ENCODE measurements around the gene HINT1.
"Not testable (repeated sequence)": the region's sequence is repeated elsewhere in the genome, so short reads cannot be mapped to it uniquely, and the experiment has no call there.

HINT1 gene

DNA sequence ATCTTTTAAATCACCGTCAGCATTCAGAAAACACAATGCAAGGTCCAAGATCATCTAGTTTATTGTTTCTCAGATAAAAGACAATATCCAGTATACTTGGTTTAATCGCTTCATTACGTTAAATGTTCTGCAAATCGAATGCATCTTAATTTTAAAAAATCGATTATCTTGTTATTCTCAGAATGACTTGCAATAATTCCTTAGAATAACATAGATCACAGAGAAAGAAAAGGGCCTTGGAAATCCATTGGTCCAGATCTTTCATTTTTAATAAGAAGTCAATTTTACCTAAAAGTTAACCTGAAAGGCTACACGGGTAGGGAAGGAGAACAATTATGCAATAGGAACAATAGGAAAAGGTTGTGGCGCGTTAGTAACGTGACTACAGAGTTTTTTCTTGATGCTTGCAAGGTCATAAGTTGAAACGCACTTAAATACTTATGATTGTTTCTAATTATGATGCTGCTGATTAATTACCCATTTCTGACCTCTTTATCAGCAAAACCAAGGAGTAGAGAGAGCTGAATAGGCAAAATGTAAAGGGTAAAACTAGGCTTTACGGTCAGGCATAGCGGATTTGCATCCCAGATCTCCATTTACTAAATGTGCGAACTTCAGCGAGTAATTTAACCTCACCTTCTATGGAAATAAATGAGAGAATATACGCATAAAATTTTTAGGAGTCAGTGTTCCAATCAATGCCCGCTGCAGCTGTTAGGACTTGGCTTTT, 4.9 kb upstream of the HINT1 start:
- no peak for DNase-seq

- DNase-seq = no peak
Measured at GRCh38 chr5:131167615-131168014, 2.6 kb upstream of the HINT1 start.

GRCh38 chr5:131164191-131165118, 601 bp downstream of the HINT1 start:
- peak; percentile 67 for DNase-seq

DNA sequence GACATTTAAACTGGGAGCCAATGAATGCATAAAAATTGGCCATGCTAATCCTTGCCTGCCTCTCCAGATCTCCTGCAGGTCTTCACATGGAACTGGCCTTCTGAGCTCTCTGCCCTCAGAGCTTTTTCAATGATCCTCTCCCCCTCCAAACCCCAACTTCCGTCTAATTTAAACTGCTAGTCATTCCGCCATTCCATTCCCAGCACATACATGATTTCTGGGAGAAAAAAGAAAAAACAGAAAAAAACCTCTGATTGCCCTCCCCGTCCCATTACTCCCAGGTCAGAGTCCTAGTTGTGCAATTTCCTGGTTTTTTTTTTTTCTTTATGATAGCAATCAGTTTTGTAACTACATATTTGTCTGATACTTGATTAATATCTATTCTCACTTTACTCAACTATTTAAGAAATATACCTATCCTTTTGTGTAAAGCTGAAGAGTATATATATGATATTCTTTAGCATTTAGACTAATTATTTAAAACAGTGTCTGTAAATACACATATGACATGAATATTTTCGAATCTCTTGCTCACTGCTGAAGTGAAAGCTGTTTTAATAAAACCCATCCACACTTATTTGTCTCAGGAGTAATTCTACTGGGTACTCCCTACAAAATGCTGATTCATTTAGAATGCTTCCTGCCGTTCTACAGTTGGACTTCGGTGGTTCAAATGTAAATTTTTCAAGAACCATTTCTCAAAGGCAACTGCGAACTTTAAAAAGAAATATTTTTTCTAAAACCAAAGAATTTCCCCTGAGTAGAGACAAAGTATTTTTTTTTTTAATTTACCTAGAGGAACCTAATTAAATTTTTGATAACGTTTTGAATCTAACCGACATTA, 1.6 kb downstream of the HINT1 start:
- no peak for DNase-seq

GRCh38 chr5:131160134-131160533, 4.9 kb downstream of the HINT1 start:
- DNase-seq = no peak

DNA sequence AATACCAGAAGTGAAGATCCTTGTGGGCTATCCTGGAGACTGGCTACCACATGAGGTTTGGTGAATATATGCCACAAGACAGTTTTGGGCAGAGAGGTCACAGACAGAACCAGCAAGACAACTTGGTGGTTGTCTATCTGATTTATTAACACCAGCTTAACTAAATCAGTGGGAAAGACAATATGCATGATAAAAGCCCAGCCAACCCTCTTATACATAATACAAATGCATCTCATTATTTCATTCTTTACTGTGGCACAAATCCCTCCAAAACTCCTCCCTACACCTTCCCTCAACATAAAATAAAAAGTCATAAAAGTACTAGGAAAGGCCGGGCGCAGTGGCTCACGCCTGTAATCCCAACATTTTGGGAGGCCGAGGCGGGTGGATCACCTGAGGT, 8.1 kb downstream of the HINT1 start:
- DNase-seq = no peak

DNA sequence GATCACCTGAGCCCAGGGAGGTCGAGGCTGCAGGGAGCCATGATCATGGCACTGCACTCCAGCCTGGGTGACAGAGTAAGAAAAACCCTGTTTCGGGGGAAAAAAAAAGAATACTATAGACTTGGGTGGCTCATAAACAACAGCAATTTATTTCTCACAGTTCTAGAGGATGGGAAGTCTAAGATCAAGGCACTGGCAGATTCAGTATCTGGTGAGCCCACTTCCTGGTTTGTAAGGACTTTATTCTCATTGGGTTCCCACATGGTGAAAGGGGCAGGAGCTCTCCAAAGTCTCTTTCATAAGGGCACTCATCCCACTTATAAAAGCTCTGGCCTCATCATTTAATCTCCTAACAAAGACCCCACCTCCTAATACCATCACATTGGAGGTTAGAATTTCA, 8.7 kb downstream of the HINT1 start:
- no peak for DNase-seq

GRCh38 chr5:131151216-131151615, 13.8 kb downstream of the HINT1 start:
- no peak for DNase-seq

GRCh38 chr5:131150408-131150807, 14.6 kb downstream of the HINT1 start:
- no peak for DNase-seq

DNA sequence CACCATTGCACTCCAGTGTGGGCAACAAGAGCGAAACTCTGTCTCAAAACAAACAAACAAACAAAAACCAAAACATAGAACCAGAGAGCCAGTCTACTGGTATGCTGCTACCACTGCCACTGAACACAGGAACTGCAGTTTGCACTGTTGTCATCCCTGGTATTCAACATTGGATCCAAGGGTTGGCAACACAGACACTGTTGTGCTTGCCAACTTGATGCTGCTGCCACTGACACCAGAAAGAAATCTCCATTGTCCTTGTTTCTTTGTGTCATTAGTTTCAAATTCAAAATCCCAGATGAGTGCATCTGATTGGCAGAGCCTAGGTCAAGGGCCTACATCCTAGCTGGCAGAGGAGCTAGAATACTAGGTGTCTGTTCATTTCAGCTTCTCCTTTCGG, 16.2 kb downstream of the HINT1 start:
- no peak for DNase-seq

GRCh38 chr5:131147258-131147657, 17.8 kb downstream of the HINT1 start:
- no peak for DNase-seq

GRCh38 chr5:131142970-131143617, 22.0 kb downstream of the HINT1 start:
- no peak for DNase-seq

- DNase-seq = no peak
Measured at GRCh38 chr5:131139321-131139720, 25.7 kb downstream of the HINT1 start.

- not testable (repeated sequence) for DNase-seq
Measured at GRCh38 chr5:131138406-131138805, 26.6 kb downstream of the HINT1 start.

GRCh38 chr5:131133091-131133490, 32.0 kb downstream of the HINT1 start:
- DNase-seq = not testable (repeated sequence)

DNA sequence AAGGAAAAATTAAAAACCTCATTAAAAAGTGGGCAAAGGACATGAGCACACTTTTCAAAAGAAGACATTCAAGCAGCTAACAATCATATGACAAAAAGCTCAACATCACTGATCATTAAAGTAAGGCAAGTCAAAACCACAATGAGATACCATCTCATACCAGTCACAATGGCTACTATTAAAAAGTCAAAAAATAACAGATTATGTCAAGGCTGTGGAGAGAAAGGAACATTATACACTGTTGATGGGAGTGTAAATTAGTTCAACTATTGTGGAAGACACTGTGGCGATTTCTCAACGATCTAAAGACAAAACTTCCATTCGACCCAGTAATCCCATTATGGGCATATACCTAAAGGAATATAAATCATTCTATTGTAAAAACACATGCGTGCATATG, 35.8 kb downstream of the HINT1 start:
- no peak for DNase-seq

DNA sequence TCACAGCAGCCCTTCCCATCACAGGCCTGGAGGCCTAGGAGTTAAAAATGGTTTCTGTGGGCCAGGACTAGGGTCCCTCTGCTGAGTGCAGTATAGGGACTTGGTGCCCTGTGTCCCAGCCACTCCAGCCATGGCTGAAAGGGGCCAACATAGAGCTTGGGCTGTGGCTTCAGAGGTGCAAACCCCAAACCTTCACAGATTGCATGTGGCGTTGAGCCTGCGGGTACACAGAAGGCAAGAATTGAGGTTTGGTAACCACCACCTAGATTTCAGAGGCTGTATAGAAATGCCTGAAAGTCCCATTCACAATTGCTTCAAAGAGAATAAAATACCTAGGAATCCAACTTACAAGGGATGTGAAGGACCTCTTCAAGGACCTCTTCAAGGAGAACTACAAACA, 37.8 kb downstream of the HINT1 start:
- not testable (repeated sequence) for DNase-seq

GRCh38 chr5:131114754-131115153, 50.3 kb downstream of the HINT1 start:
- DNase-seq = no peak

GRCh38 chr5:131112424-131112823, 52.6 kb downstream of the HINT1 start:
- DNase-seq = no peak

DNA sequence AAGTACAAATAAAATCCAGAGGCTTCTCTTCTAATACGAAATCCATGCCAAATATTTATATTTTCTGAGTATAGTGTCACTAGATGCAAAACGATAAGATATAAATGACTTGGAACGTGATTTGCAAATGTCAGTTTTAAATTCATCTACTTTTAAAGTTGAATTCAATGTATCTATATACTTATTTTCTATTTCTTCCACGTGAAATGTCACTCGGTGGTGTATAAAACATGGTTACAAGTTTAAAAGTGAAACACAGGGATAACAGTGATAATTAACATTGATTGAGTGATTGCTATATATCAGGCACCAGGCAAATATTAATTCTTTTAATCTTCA, 54.8 kb downstream of the HINT1 start:
- no peak for DNase-seq

DNA sequence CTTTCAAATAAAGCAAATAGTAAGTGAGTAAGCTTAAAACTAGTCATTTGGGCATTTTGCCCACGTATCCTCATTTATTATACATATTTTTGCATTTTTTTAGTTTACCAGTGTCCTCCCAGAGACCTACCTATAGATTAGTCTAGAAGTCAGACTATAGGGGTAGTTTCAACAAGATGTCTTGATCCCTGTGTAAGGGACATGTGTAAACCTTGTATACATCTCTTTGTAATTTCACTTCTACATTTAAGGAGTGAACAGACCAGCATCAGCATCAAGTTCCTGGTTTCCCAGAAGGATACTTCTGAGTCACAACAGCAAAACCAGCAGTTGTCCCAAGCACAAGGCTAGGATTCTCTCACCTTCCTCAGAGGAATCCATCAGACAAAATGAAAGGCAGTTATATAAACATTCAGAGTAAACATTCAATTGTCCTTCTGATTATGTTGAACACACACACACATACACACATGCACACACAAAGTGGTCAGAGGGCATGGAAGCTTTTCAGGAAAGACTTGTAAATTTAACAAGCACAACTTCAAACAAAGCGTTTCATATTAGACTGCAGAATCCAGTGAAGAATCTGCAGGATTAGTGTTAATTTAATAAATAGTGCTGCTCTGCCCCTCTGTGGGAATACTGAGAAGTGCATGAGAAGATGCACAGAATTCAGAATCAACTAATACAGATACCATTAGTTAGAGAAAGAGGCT, 55.4 kb downstream of the HINT1 start:
- no peak for DNase-seq

Measured in stimulated activated CD4-positive, alpha-beta T cell treated with anti-CD3 and anti-CD28 coated beads, Interleukin-4, amount 100 ng/mL, for 1 hour (primary cell).